Measurements from ENCODE around the gene DDX4.

DDX4 gene

DNA sequence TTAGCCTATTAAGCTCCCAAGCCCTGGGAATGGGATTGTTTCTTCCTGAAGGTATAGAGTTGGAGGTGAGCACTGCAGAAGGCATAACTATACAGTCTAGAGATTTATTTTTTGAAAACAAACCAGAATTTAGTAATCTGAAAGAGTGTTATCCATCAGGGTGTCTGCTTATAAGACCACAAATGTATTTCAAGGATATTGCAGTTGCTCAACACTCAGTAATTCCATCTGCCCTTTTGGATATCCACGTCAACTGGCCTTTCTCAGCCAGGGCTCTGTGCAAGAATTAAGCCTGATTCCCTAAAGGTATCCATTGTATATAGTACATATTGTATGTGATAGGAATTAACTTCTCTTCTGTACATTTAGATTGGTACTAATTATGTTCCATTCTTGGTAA, 98.3 kb downstream of the DDX4 start:
- no peaks in the 10 kb centered on the region for H3K27me3 ChIP-seq (ENCODE audit: control insufficient read depth, insufficient read depth, low read length)
- H3K9ac ChIP-seq (ENCODE audit: low read length): no peak overlapping the region
- no peak overlapping the region for H3K4me3 ChIP-seq (ENCODE audit: low read length)
- no peaks in the 10 kb centered on the region for H3K4me1 ChIP-seq (ENCODE audit: control insufficient read depth, insufficient read depth, low read length)
- H3K9me3 ChIP-seq (ENCODE audit: control insufficient read depth, low read length): no peaks in the 10 kb centered on the region
- no peaks in the 10 kb centered on the region for H3K36me3 ChIP-seq (ENCODE audit: control insufficient read depth, insufficient read depth, low read length)

DNA sequence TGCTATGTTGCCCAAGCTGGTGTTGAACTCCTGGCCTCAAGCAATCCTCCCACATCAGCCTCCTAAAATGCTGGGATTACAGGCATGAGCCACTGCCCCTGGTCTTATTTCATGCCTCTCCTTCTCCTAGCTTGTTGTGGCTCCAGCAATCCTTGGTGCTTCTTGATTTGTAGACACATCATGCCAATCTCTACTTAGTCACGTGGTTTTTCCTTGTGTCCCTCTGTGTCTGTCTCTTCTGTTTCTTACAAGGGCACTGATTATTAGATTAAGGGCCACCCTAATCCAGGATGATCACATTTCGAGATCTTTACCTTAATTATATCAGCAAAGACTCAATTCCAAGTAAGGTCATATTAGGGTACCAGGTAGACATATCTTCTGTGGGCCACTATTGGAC, 104.1 kb downstream of the DDX4 start:
- no peaks in the 10 kb centered on the region for H3K4me1 ChIP-seq (ENCODE audit: control insufficient read depth, insufficient read depth, low read length)
- H3K9me3 ChIP-seq (ENCODE audit: control insufficient read depth, low read length): no peaks in the 10 kb centered on the region
- no peak overlapping the region for H3K4me3 ChIP-seq (ENCODE audit: low read length)
- H3K27me3 ChIP-seq (ENCODE audit: control insufficient read depth, insufficient read depth, low read length): no peaks in the 10 kb centered on the region
- H3K36me3 ChIP-seq (ENCODE audit: control insufficient read depth, insufficient read depth, low read length): no peaks in the 10 kb centered on the region
- H3K9ac ChIP-seq (ENCODE audit: low read length): no peak overlapping the region

DNA sequence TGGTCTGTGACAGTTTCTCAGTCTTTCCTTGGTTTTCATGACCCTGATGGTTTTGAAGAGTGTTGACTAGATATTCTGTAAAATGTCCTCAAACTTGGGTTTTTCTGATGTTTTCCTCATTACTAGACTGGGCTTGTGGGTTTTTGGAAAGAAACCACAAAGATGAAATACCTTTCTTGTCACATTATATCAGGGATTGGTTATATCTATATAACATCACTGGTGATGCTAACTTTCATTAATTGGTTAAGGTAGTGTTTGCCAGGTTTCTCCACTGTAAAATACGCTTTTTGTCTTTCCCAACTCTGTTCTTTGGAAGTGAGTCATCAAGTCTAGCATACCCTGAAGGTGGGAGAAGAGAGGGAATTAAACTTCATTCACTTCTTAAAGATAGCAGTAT, 110.0 kb downstream of the DDX4 start:
- Histone ChIP-seq H3K9ac (ENCODE audit: low read length) (no peak overlapping the region), H3K4me3 (ENCODE audit: low read length) (no peak overlapping the region), H3K4me1 (ENCODE audit: control insufficient read depth, insufficient read depth, low read length) (no peaks in the 10 kb centered on the region), H3K27me3 (ENCODE audit: control insufficient read depth, insufficient read depth, low read length) (no peaks in the 10 kb centered on the region), H3K36me3 (ENCODE audit: control insufficient read depth, insufficient read depth, low read length) (no peaks in the 10 kb centered on the region), H3K9me3 (ENCODE audit: control insufficient read depth, low read length) (no peaks in the 10 kb centered on the region)

DNA sequence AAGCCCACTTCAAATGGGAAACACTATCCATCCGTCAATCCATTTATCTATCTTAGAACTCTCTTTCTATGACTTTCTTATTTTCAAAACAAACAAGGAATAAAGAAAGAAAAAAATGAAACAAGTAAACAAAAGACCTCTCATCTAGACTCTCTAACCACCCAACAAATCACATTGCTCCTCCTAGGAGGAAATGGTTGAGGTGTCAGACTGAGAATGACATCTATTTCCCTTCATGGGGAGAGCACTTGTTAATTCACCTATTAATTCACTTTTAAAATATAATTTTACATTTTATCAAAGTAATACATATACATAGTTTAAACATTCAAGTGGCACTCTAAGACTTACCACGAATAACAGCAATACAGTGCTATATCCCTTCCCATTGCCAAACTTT, 110.9 kb downstream of the DDX4 start:
- Histone ChIP-seq H3K4me3 (ENCODE audit: low read length) (no peak overlapping the region), H3K9me3 (ENCODE audit: control insufficient read depth, low read length) (no peaks in the 10 kb centered on the region), H3K9ac (ENCODE audit: low read length) (no peak overlapping the region), H3K36me3 (ENCODE audit: control insufficient read depth, insufficient read depth, low read length) (no peaks in the 10 kb centered on the region), H3K27me3 (ENCODE audit: control insufficient read depth, insufficient read depth, low read length) (no peaks in the 10 kb centered on the region), H3K4me1 (ENCODE audit: control insufficient read depth, insufficient read depth, low read length) (no peaks in the 10 kb centered on the region)

DNA sequence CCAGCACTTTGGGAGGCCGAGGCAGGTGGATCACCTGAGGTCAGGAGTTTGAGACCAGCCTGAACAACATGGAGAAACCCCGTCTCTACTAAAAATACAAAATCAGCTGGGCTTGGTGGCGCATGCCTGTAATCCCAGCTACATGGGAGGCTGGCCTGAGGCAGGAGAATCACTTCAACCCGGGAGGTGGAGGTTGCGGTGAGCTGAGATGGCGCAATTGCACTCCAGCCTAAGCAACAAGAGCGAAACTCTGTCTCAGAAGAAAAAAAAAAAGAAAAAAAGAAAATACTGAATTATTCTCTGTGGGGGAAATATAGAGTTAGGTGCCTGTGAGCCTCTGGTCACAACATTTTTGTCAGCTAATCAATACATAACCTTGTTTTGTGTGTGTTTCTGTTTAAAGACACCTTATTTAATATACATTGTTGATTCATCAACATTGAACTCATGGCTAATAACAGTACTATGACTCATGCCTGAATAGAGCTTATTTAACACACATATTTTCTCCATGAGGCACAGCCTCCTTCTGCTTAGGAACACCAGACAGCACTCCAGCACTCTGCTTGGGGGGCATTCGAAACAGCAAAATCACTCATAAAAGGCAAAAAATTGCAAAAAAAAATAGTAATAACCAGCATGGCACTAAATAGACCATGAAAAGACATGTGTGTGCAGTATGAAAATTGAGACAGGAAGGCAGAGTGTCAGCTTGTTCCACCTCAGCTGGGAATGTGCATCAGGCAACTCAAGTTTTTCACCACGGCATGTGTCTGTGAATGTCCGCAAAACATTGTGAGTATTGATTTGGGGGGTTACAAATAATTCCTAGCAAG, 113.2 kb downstream of the DDX4 start, which contains the start of gene IL31RA:
Gene IL31RA, plus strand, starts transcription at position 519 of the 836 bp plus-strand sequence. Its CDS starts 214 bp downstream, at position 733.
- H3K9me3 ChIP-seq (ENCODE audit: control insufficient read depth, low read length): no peaks in the 10 kb centered on the region
- H3K4me3 ChIP-seq (ENCODE audit: low read length): no peak within 1 kb of the TSS
- H3K27me3 ChIP-seq (ENCODE audit: control insufficient read depth, insufficient read depth, low read length): no peaks in the 10 kb centered on the region
- no peak within 1 kb of the TSS for H3K9ac ChIP-seq (ENCODE audit: low read length)
- no peaks in the 10 kb centered on the region for H3K36me3 ChIP-seq (ENCODE audit: control insufficient read depth, insufficient read depth, low read length)
- H3K4me1 ChIP-seq (ENCODE audit: control insufficient read depth, insufficient read depth, low read length): no peaks in the 10 kb centered on the region

DNA sequence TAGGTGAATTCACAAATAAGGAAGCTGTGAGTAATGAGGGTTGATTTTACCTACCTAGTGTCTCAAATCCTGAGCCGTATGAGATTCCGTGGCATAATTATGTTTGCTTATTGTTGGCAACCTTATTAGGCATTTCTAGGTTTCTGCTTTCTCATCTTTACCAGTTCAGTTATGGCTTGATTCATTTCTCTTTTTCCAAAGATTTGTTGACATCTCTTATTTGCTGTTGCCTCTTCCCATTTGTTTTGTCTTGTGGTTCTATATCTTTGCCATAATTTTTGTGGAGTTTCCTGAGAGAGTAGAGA, 113.8 kb downstream of the DDX4 start:
- Histone ChIP-seq H3K4me1 (ENCODE audit: control insufficient read depth, insufficient read depth, low read length) (no peaks in the 10 kb centered on the region), H3K4me3 (ENCODE audit: low read length) (no peak overlapping the region), H3K9me3 (ENCODE audit: control insufficient read depth, low read length) (no peaks in the 10 kb centered on the region), H3K27me3 (ENCODE audit: control insufficient read depth, insufficient read depth, low read length) (no peaks in the 10 kb centered on the region), H3K36me3 (ENCODE audit: control insufficient read depth, insufficient read depth, low read length) (no peaks in the 10 kb centered on the region), H3K9ac (ENCODE audit: low read length) (no peak overlapping the region)

DNA sequence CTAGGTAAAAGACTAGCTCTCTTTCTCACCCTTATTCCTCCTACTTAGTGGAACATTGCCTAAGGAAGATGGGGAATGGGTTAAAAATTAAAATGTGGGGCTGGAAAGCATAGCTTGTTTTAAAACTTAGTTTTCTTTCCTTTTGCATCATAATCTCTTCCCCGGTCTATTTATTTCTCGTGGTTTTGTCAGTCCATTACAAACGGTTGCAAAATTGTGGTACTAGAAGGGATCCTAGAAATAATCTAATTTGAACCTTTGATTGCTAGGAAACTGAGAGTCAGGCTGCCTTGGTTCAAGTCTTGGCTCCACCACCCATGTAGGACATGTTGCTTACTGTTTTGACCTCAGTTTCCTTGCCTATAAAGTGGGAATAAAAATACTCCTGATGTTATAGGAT, 114.6 kb downstream of the DDX4 start:
- Histone ChIP-seq H3K9ac (ENCODE audit: low read length) (no peak overlapping the region), H3K4me3 (ENCODE audit: low read length) (no peak overlapping the region), H3K4me1 (ENCODE audit: control insufficient read depth, insufficient read depth, low read length) (no peaks in the 10 kb centered on the region), H3K36me3 (ENCODE audit: control insufficient read depth, insufficient read depth, low read length) (no peaks in the 10 kb centered on the region), H3K27me3 (ENCODE audit: control insufficient read depth, insufficient read depth, low read length) (no peaks in the 10 kb centered on the region), H3K9me3 (ENCODE audit: control insufficient read depth, low read length) (no peaks in the 10 kb centered on the region)

DNA sequence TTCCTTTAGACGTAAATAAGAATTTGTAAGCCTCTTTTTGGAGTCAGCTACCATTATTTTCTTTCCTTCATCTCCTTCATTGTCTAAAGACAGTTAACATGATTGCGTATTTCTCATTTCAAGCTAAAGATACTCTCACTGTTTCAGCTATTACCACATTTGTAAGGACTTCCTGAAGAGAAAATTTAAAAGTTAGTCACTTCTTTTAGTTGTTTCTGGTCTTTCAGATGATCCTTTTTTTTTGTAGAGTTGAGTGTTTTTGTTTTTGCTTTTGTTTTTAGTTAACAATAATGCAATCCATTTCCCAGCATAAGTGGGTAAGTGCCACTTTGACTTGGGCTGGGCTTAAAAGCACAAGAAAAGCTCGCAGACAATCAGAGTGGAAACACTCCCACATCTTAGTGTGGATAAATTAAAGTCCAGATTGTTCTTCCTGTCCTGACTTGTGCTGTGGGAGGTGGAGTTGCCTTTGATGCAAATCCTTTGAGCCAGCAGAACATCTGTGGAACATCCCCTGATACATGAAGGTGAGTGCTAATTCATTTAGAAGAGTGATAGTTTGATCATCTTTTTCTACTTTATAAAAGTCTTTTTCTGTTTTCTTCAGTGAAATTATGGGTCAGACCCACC, 115.3 kb downstream of the DDX4 start:
- Histone ChIP-seq H3K9me3 (ENCODE audit: control insufficient read depth, low read length) (no peaks in the 10 kb centered on the region), H3K9ac (ENCODE audit: low read length) (no peak overlapping the region), H3K4me3 (ENCODE audit: low read length) (no peak overlapping the region), H3K27me3 (ENCODE audit: control insufficient read depth, insufficient read depth, low read length) (no peaks in the 10 kb centered on the region), H3K36me3 (ENCODE audit: control insufficient read depth, insufficient read depth, low read length) (no peaks in the 10 kb centered on the region), H3K4me1 (ENCODE audit: control insufficient read depth, insufficient read depth, low read length) (no peaks in the 10 kb centered on the region)

DNA sequence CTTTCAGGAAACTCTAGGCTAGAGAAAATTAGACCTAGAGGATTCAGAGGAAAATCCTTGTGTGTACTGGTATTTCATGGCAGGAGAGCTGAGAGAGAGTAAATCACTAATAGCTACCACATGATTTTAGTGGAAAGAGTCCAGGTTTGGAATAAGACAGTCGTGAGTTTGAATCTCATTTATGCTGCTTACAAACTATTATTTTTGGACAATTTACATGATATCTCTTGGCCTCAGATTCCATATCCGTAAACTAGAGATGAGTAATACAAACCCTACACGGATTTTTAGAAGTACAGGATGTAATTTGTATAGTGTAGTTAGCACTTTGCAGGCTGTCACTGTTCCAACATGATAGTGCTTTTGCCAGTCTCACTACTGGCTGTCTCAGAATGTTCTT, 116.0 kb downstream of the DDX4 start:
- Histone ChIP-seq H3K36me3 (ENCODE audit: control insufficient read depth, insufficient read depth, low read length) (no peaks in the 10 kb centered on the region), H3K9ac (ENCODE audit: low read length) (no peak overlapping the region), H3K4me3 (ENCODE audit: low read length) (no peak overlapping the region), H3K4me1 (ENCODE audit: control insufficient read depth, insufficient read depth, low read length) (no peaks in the 10 kb centered on the region), H3K27me3 (ENCODE audit: control insufficient read depth, insufficient read depth, low read length) (no peaks in the 10 kb centered on the region), H3K9me3 (ENCODE audit: control insufficient read depth, low read length) (no peaks in the 10 kb centered on the region)

DNA sequence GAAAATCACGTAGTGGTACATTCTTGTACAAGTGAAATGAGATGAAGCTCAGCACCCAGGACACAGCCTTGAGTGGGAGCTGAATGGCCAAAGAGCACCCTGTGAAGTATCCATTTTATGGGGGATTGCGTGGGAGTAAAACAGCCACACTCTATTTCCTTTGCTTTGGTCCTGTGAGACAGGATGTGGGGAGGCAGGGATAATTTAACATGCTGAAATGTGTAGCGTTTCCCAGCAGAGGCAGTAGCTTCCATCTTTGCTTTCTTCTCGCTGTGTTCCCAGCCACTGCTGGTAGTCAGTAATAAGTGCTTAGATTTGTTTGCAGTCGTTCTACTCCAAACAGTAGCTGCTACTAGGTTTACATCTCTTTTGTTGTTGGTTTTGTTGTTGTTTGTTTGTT, 117.6 kb downstream of the DDX4 start:
- H3K4me1 ChIP-seq (ENCODE audit: control insufficient read depth, insufficient read depth, low read length): no peaks in the 10 kb centered on the region
- peaks cover 4% of the 10 kb centered on the region for H3K27me3 ChIP-seq (ENCODE audit: control insufficient read depth, insufficient read depth, low read length)
- H3K4me3 ChIP-seq (ENCODE audit: low read length): no peak overlapping the region
- no peaks in the 10 kb centered on the region for H3K9me3 ChIP-seq (ENCODE audit: control insufficient read depth, low read length)
- H3K36me3 ChIP-seq (ENCODE audit: control insufficient read depth, insufficient read depth, low read length): no peaks in the 10 kb centered on the region
- H3K9ac ChIP-seq (ENCODE audit: low read length): no peak overlapping the region

DNA sequence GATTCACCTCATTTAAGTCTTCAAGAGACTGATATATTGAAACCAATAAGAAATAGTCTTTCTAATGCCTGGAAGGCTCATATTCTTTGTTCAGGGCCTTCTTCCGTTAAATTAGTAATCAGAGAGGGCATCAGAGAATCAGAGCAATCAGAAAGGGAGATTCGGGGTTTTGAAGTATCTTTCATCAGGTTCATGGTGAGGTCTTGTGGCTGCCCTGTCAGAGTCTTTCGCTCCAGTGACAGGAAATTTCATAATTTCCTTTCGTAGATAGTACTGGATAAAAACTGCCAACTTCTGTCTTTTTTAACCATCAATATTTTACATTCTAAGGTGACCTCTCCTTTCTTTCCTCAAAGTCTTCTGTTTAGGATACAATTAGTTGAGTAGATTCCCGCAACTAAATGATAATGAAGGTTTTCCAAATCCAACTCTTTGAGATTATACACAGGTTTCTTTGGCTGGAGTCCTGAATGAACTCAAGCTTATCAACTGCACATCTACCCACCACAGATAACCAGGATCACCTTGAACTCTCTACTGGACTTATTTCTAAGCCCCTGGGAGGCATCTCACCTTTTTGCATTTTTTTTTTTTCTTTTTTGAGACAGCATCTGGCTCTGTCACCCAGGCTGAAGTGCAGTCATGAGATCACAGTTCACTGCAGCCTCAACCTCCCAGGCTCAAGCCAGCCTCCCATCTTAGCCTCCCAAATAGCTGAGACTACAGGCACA, 118.8 kb downstream of the DDX4 start:
- peaks cover 4% of the 10 kb centered on the region for H3K27me3 ChIP-seq (ENCODE audit: control insufficient read depth, insufficient read depth, low read length)
- no peak overlapping the region for H3K4me3 ChIP-seq (ENCODE audit: low read length)
- no peaks in the 10 kb centered on the region for H3K9me3 ChIP-seq (ENCODE audit: control insufficient read depth, low read length)
- H3K9ac ChIP-seq (ENCODE audit: low read length): no peak overlapping the region
- H3K4me1 ChIP-seq (ENCODE audit: control insufficient read depth, insufficient read depth, low read length): no peaks in the 10 kb centered on the region
- H3K36me3 ChIP-seq (ENCODE audit: control insufficient read depth, insufficient read depth, low read length): no peaks in the 10 kb centered on the region

DNA sequence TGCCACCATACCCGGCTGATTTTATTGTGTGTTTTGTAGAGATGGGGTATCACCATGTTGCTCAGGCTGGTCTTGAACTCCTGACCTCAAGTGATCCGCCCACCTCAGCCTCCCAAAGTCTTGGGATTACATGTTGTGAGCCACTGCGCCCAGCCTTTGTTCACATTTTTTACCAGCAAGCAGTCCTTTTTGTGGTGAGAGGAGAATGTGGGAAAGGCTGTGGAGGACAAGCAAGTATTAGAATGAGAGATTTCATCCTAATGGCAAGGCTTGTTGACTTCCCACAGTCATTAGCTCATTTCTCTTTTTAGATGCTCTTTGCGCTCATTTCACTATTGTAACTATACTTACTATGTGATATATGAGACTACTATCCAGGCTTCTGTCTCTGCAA, 119.4 kb downstream of the DDX4 start:
- H3K9ac ChIP-seq (ENCODE audit: low read length): no peak overlapping the region
- no peaks in the 10 kb centered on the region for H3K9me3 ChIP-seq (ENCODE audit: control insufficient read depth, low read length)
- no peaks in the 10 kb centered on the region for H3K36me3 ChIP-seq (ENCODE audit: control insufficient read depth, insufficient read depth, low read length)
- H3K27me3 ChIP-seq (ENCODE audit: control insufficient read depth, insufficient read depth, low read length): peaks cover 4% of the 10 kb centered on the region
- H3K4me1 ChIP-seq (ENCODE audit: control insufficient read depth, insufficient read depth, low read length): no peaks in the 10 kb centered on the region
- no peak overlapping the region for H3K4me3 ChIP-seq (ENCODE audit: low read length)

Measured in mucosa of stomach (tissue), 1 donor.